GM12875 (cell line): ENCODE data around the gene DNAJC3.

Experiments
- H3K4me3 ChIP-seq: one replicate; pipeline ENCODE4 v1.5.1; 2011; ENCODE audit warnings: low read depth, low read length, control low read depth
- CTCF ChIP-seq: IDR thresholded peaks from 2 replicates; pipeline ENCODE4 v1.5.1; 2011; ENCODE audit warnings: low read depth, mild to moderate bottlenecking, control low read depth, inconsistent platforms, low read length, moderate library complexity, borderline replicate concordance; ENCODE audit not compliant: insufficient read depth

The DNAJC3 gene

GRCh38 chr13:95641291-95642027 is 35.5 kb upstream of the DNAJC3 start:
- no peak overlapping the region for H3K4me3 ChIP-seq
- no peak for TF ChIP-seq CTCF

- no peak overlapping the region for H3K4me3 ChIP-seq
- no peak for TF ChIP-seq CTCF
These were observed 34.8 kb upstream of the DNAJC3 start for GRCh38 chr13:95642028-95642621.

- H3K4me3 ChIP-seq = no peak overlapping the region
- TF ChIP-seq CTCF = no peak
These were observed 33.9 kb upstream of the DNAJC3 start for GRCh38 chr13:95642999-95643398.

- H3K4me3 ChIP-seq = peak overlapping the region; percentile 66
- TF ChIP-seq CTCF = no peak
These were observed 33.4 kb upstream of the DNAJC3 start for GRCh38 chr13:95643571-95643935.

GRCh38 chr13:95643936-95644598 is 32.9 kb upstream of the DNAJC3 start:
- no peak for TF ChIP-seq CTCF
- peak overlapping the region; percentile 66 for H3K4me3 ChIP-seq

GRCh38 chr13:95644601-95645052 is 32.3 kb upstream of the DNAJC3 start, which contains the start of gene DZIP1:
Gene DZIP1, minus strand, starts transcription at chr13:95644706. Its CDS starts 2,677 bp downstream, at chr13:95642029.
- no peak for TF ChIP-seq CTCF
- peak within 1 kb of the TSS; percentile 66 for H3K4me3 ChIP-seq

- TF ChIP-seq CTCF = no peak
- no peak overlapping the region for H3K4me3 ChIP-seq
These were observed 29.6 kb upstream of the DNAJC3 start for GRCh38 chr13:95647321-95647720.
